HepG2 (cell line): Measurements from ENCODE around the gene RNGTT. TPM values are rescaled to one million over a fixed set of nuclear protein-coding genes. Genes with fewer than 3 reads are reported as not detected.
A peak's percentile ranks its signal among the peaks of the same experiment; 100 is the strongest.

Experiments used
- ATAC-seq: fragments of 200-7000 bp; cut with Tn5 transposase; 3 replicates; pipeline ENCODE4 v1.9.1; 2020; ENCODE audit warnings: mild to moderate bottlenecking, moderate library complexity
- Bru-seq: library from RNA; stranded (reverse); fragments of 400-500 nt; gene quantifications from one replicate; lab custom pipeline; 2021; lab: Mats Ljungman, UMichigan
- BruChase-seq, 2 experiments: library from RNA; stranded (reverse); fragments of 400-500 nt; gene quantifications; one replicate each; lab custom pipeline; 2021; lab: Mats Ljungman, UMichigan
- BruUV-seq: library from RNA; stranded (reverse); fragments of 400-500 nt; replicated peaks from 2 replicates; lab custom pipeline; 2021; lab: Mats Ljungman, UMichigan
- CTCF ChIA-PET: fragments of 300-600 bp; formaldehyde crosslinking; extraction: SDS; loops from one replicate; lab custom pipeline; 2021; ENCODE audit warnings: low total read pairs, inconsistent platforms, low intra/inter-chr PET ratio; lab: Yijun Ruan, JAX
- POLR2A ChIA-PET: fragments of 350-600 bp; sonication (Branson Sonifier 250); formaldehyde crosslinking; loops from one replicate; lab custom pipeline; 2020; ENCODE audit warnings: antibody characterized with exemption, inconsistent platforms; lab: Yijun Ruan, JAX
- DNase-seq: peaks from one replicate; pipeline ENCODE4 v3.0.0-alpha.2; 2015; ENCODE audit warnings: low spot score
- FAIRE-seq: peaks from 3 replicates; lab custom pipeline; 2011; peaks lifted over from hg19 to GRCh38; lab: Jason Lieb, UNC
- H2AFZ ChIP-seq: one replicate; pipeline ENCODE4 v1.6.1; 2011; ENCODE audit warnings: low read length, inconsistent platforms
- H3K27ac ChIP-seq: fragments of 300-600 bp; 3 replicates; pipeline ENCODE4 v1.8.0; 2011; ENCODE audit warnings: mixed run types, mild to moderate bottlenecking, mixed read lengths, low read length, inconsistent platforms; ENCODE audit not compliant: insufficient read depth; ENCODE audit errors: extremely low read length
- H3K27me3 ChIP-seq, 2 experiments: fragments of 200-600 bp in 1 of 2; 2 replicates in 1 of 2; 3 replicates in 1 of 2; pipeline versions ENCODE4 v1.6.0 to v1.8.0; 2011; ENCODE audit warnings: low read length in 2 of 2, mild to moderate bottlenecking in 2 of 2, moderate library complexity in 2 of 2, inconsistent platforms in 1 of 2; ENCODE audit not compliant: insufficient read depth in 2 of 2, control insufficient read depth in 1 of 2
- H3K36me3 ChIP-seq, 2 experiments: fragments of 200-600 bp in 1 of 2; replicated peaks in 1 of 2; 2 replicates in 1 of 2; 3 replicates in 1 of 2; pipeline versions ENCODE4 v1.5.1 to v1.8.0; 2011; ENCODE audit warnings: low read length in 2 of 2, inconsistent platforms in 1 of 2; ENCODE audit not compliant: insufficient read depth in 2 of 2, control insufficient read depth in 1 of 2
- H3K4me1 ChIP-seq: 2 replicates; pipeline ENCODE4 v1.5.1; 2012; ENCODE audit warnings: low read length, inconsistent platforms; ENCODE audit not compliant: insufficient read depth
- H3K4me2 ChIP-seq: 2 replicates; pipeline ENCODE4 v1.6.0; 2011; ENCODE audit warnings: low read depth, low read length, inconsistent platforms
- H3K4me3 ChIP-seq, 3 experiments: fragments of 200-600 bp in 1 of 3; sonication (generic), shearing (Covaris generic) in 1 of 3; replicated peaks in 1 of 3; 2 replicates each; pipeline ENCODE4 v1.5.1; 2011 to 2016; ENCODE audit warnings: low read length in 3 of 3, inconsistent platforms in 2 of 3, low read depth in 2 of 3, mild to moderate bottlenecking in 2 of 3, control low read depth in 1 of 3, mixed read lengths in 1 of 3; ENCODE audit not compliant: insufficient read depth in 1 of 3
- H3K79me2 ChIP-seq: one replicate; pipeline ENCODE4 v1.6.1; 2011; ENCODE audit warnings: low read length, inconsistent platforms; ENCODE audit not compliant: insufficient read depth
- H3K9ac ChIP-seq: 2 replicates; pipeline ENCODE4 v1.6.0; 2011; ENCODE audit warnings: mild to moderate bottlenecking, low read depth, low read length, inconsistent platforms; ENCODE audit not compliant: insufficient read depth
- H3K9me3 ChIP-seq: 2 replicates; pipeline ENCODE4 v1.5.1; 2012; ENCODE audit warnings: mild to moderate bottlenecking, low read length
- H4K20me1 ChIP-seq: 2 replicates; pipeline ENCODE4 v1.6.0; 2011; ENCODE audit warnings: inconsistent platforms, mild to moderate bottlenecking, low read length, moderate library complexity; ENCODE audit not compliant: insufficient read depth
- CEBPG ChIP-seq: IDR thresholded peaks from 2 replicates; pipeline ENCODE4 v1.6.1; 2016
- GATA4 ChIP-seq: sonication (generic); IDR thresholded peaks from 2 replicates; pipeline ENCODE4 v1.6.1; 2016; ENCODE audit warnings: antibody characterized with exemption, low read depth, borderline replicate concordance
- NFE2L1 ChIP-seq: sonication (generic); formaldehyde crosslinking; IDR thresholded peaks from 2 replicates; pipeline ENCODE4 v1.4.0; 2020; ENCODE audit warnings: missing genetic modification reagents, mild to moderate bottlenecking, borderline replicate concordance
- PCBP2 ChIP-seq: fragments of 200-400 bp; formaldehyde crosslinking; optimal IDR thresholded peaks from 2 replicates; pipeline ENCODE3; 2018; ENCODE audit warnings: low read length, low read depth; ENCODE audit not compliant: poor library complexity, severe bottlenecking
- RFXANK ChIP-seq: IDR thresholded peaks from 2 replicates; pipeline ENCODE4 v1.6.1; 2016
- RXRA ChIP-seq: sonication (generic); formaldehyde crosslinking; IDR thresholded peaks from 2 replicates; pipeline ENCODE4 v1.5.1; 2020; ENCODE audit warnings: missing genetic modification reagents
- SAFB2 ChIP-seq: sonication (generic); formaldehyde crosslinking; IDR thresholded peaks from 2 replicates; pipeline ENCODE4 v1.5.1; 2020; ENCODE audit warnings: missing genetic modification reagents, low read depth, mild to moderate bottlenecking, borderline replicate concordance
- SIN3B ChIP-seq: fragments of 150-350 bp; IDR thresholded peaks from 2 replicates; pipeline ENCODE4 v1.6.1; 2014; ENCODE audit warnings: low read length
- ZNF501 ChIP-seq: sonication (generic); formaldehyde crosslinking; IDR thresholded peaks from 2 replicates; pipeline ENCODE4 v1.5.1; 2020; ENCODE audit warnings: mild to moderate bottlenecking, moderate library complexity, missing genetic modification reagents
- ZNF569 ChIP-seq: sonication (generic); formaldehyde crosslinking; IDR thresholded peaks from 2 replicates; pipeline ENCODE4 v1.5.0; 2020; ENCODE audit warnings: mild to moderate bottlenecking, missing genetic modification reagents, moderate library complexity, borderline replicate concordance
- ZNF746 ChIP-seq: sonication (generic); formaldehyde crosslinking; IDR thresholded peaks from 2 replicates; pipeline ENCODE4 v1.8.0; 2022; ENCODE audit warnings: mild to moderate bottlenecking, missing genetic modification reagents
- ZNF749 ChIP-seq: sonication (generic); formaldehyde crosslinking; IDR thresholded peaks from 2 replicates; pipeline ENCODE4 v1.8.0; 2022; ENCODE audit warnings: mild to moderate bottlenecking, missing genetic modification reagents, moderate library complexity, borderline replicate concordance
- WGBS: methylation state at CpG from one replicate; pipeline ENCODE4 v1.1.6; 2017; ENCODE audit warnings: low lambda C conversion rate; 5-methylcytosine and 5-hydroxymethylcytosine counted together
- in situ Hi-C: cut with HindIII; loops from 2 replicates; pipeline ENCODE4 v1.10.0; 2017; ENCODE audit warnings: low pct_unique_long_range_greater_than_20kb; ENCODE audit not compliant: extremely low pct_ligation_motif_present
- intact Hi-C: fragments of 100-400 bp; cut with micrococcal nuclease; formaldehyde crosslinking; loops from one replicate; pipeline ENCODE4 v1.10.0; 2022; ENCODE audit not compliant: unreplicated experiment
- long read RNA-seq, 2 experiments: library from RNA in 1 of 2; library from polyadenylated mRNA in 1 of 2; stranded (forward) in 1 of 2; unstranded in 1 of 2; transcript quantifications; one replicate each; pipeline ENCODE4 v2.0.0, GENCODE V29; 2019 to 2022
- polyA minus RNA-seq, 3 experiments: library from RNA; depleted of rRNA, polyadenylated mRNA; stranded (reverse); fragments of >200 nt; gene quantifications; 2 replicates each; pipeline ENCODE4 v1.2.3, GENCODE V29; 2011; ENCODE audit warnings: low replicate concordance in 1 of 3
- polyA plus RNA-seq, 8 experiments: library from polyadenylated mRNA; depleted of rRNA in 3 of 8; stranded (reverse) in 7 of 8; unstranded in 1 of 8; fragments of >200 nt; fragmentation: Illumina TruSeq in 4 of 8; extraction: Trizol in 4 of 8; gene quantifications; 2 replicates each; pipeline versions ENCODE4 v1.2.1 to v1.2.3, GENCODE V29; 2011 to 2016; ENCODE audit warnings: low read depth in 4 of 8, missing spikeins in 1 of 8, mixed read lengths in 1 of 8; ENCODE audit not compliant: insufficient read depth in 1 of 8
- total RNA-seq, 5 experiments: library from RNA; depleted of rRNA; stranded (reverse); fragments of >200 nt; fragmentation: Illumina TruSeq; extraction: Trizol; gene quantifications; 2 replicates each; pipeline ENCODE4 v1.2.3, GENCODE V29; 2016; ENCODE audit warnings: low read depth in 1 of 5
- TF ChIP-seq, protein P1 (sequence below): IDR thresholded peaks from 2 replicates; pipeline ENCODE4 v1.6.1; 2016; ENCODE audit warnings: mild to moderate bottlenecking, missing biosample characterization, missing genetic modification reagents
- TF ChIP-seq, protein P2 (sequence below): sonication (generic); formaldehyde crosslinking; IDR thresholded peaks from 2 replicates; pipeline ENCODE4 v1.5.1; 2020; ENCODE audit warnings: mild to moderate bottlenecking, missing genetic modification reagents

RNGTT gene
- total RNA-seq (2016; rRNA removed; fragmentation: Illumina TruSeq; extraction: Trizol) (22.6 and 27.8 TPM in 2 replicates), polyA plus RNA-seq (2011; rRNA removed) (5.6 and 6.0 TPM in 2 replicates), polyA minus RNA-seq (2011; rRNA and poly(A)+ RNA removed; ENCODE audit: low replicate concordance) (5.2 and 6.4 TPM in 2 replicates), Bru-seq, nascent RNA (percentile 81 among the genes with signal in this experiment), BruChase-seq, experiment 1, labeled RNA remaining after a 6-hour chase (percentile 66 among the genes with signal in this experiment), BruChase-seq, experiment 2, labeled RNA remaining after a 2-hour chase (percentile 69 among the genes with signal in this experiment)
- 9.6 and 10.9 TPM in 2 replicates for total RNA-seq (2016; cell fraction: cytosol; rRNA removed; fragmentation: Illumina TruSeq; extraction: Trizol; ENCODE audit: low read depth)
- 22.5 and 29.5 TPM in 2 replicates for total RNA-seq (2016; cell fraction: insoluble cytoplasmic fraction; rRNA removed; fragmentation: Illumina TruSeq; extraction: Trizol)
- 7.0 and 7.3 TPM in 2 replicates for total RNA-seq (2016; cell fraction: membrane; rRNA removed; fragmentation: Illumina TruSeq; extraction: Trizol)
- total RNA-seq (2016; cell fraction: nucleus; rRNA removed; fragmentation: Illumina TruSeq; extraction: Trizol), result 33.0 and 33.7 TPM in 2 replicates
- 2.5 and 3.9 TPM in 2 replicates for polyA plus RNA-seq (2011; cell fraction: cytosol; rRNA removed)
- 7.0 and 7.7 TPM in 2 replicates for polyA plus RNA-seq (2011; cell fraction: nucleus; rRNA removed)
- polyA plus RNA-seq (2012), result 9.8 and 10.1 TPM in 2 replicates
- polyA plus RNA-seq (2016; cell fraction: cytosol; fragmentation: Illumina TruSeq; extraction: Trizol; ENCODE audit: low read depth), result 0.67 and 0.70 TPM in 2 replicates
- 19.1 and 21.4 TPM in 2 replicates for polyA plus RNA-seq (2016; cell fraction: insoluble cytoplasmic fraction; fragmentation: Illumina TruSeq; extraction: Trizol; ENCODE audit: low read depth)
- polyA plus RNA-seq (2016; cell fraction: membrane; fragmentation: Illumina TruSeq; extraction: Trizol; ENCODE audit: low read depth), result 2.3 and 2.4 TPM in 2 replicates
- polyA plus RNA-seq (2016; cell fraction: nucleus; fragmentation: Illumina TruSeq; extraction: Trizol; ENCODE audit: insufficient read depth, low read depth), result 11.7 and 13.7 TPM in 2 replicates
- 7.4 and 8.7 TPM in 2 replicates for polyA minus RNA-seq (2011; cell fraction: cytosol; rRNA and poly(A)+ RNA removed)
- polyA minus RNA-seq (2011; cell fraction: nucleus; rRNA and poly(A)+ RNA removed), result 34.9 and 46.0 TPM in 2 replicates
- long read RNA-seq, experiment 1, full-length matches to known transcripts, result 6 of 10 reads
- long read RNA-seq, experiment 1, partial matches to known transcripts, result 3 of 10 reads
- long read RNA-seq, experiment 1, other reads (novel, unspliced or antisense), result 1 of 10 reads
- long read RNA-seq, experiment 2, full-length matches to known transcripts, result 1 of 20 reads
- long read RNA-seq, experiment 2, partial matches to known transcripts, result 0 of 20 reads
- long read RNA-seq, experiment 2, other reads (novel, unspliced or antisense), result 19 of 20 reads

DNA sequence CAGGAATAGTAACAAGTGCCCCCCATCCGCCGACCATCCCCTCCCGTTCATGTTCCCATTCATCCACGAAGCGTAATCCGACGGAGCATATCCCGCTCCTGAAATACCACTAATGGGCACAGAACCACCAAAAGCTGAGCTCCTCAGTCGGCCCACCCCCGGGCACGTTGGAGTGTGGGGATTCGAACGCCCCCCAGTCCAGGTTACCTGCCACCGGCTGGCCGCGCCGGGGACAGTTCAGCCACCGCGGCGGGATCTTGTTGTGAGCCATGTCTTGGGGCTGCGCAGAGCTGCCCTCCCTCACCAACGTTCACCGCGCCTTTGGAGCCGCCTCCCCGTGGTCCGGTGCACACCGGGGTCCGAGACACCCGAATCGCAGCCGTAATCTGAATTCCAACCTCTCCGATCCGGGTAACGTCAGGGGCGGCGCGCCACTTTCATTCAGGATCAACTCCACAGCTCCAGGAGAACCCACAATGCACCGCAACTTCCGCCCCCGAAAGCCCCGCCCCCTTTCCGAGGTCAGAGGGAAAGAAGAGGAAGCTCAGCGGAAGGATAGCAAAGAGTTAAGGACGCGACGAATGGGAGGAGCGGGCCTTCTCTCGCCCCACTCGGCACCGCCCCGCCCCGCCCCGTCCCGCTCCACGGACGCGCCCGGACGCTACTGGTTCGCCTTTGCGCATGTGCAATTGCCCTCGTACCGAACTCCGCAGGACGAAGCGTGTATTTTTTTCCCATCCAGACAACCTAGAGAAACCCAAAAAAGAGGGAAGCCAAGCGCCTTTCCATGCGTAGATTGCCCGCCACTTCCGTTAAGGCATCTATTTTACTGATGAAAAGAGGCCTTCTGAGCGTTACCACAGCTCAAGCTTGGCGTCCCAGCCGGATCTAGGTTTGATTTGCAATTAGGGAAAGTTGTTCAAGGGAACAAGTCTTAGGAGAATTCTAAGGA, at the start of gene RNGTT:
RNGTT (minus strand) TSS at position 480 of the 952 bp plus-strand sequence; CDS start at position 271, 209 bp downstream.
- peak within 1 kb of the TSS; percentile 86 to 93 (median 90) for H3K4me3 ChIP-seq
- ATAC-seq, result peak; percentile 96
- POLR2A ChIA-PET, result interaction anchor here (0.6 to 1.7 kb wide), 11 partner anchors 10 to 1164 kb away, joined by 3 to 19 read pairs (median 3); partner anchors contain the start of genes PM20D2, PNRC1 and UBE2J1
- peak within 1 kb of the TSS; percentile 82 for H3K4me2 ChIP-seq
- H3K9me3 ChIP-seq, result no peaks in the 10 kb centered on the region
- CTCF ChIA-PET, result no interaction called here
- peaks cover 72% of the 10 kb centered on the region for H3K4me1 ChIP-seq
- no peaks in the 10 kb centered on the region; a peak in 1 of 5 replicates for H3K27me3 ChIP-seq
- peak; percentile 97 for DNase-seq
- in situ Hi-C loops, result no loop called here
- under 1% methylated on average over 45 of the region's 74 CpGs for WGBS
- TSS peak; percentile 63 for BruUV-seq
- peaks cover 57% of the 10 kb centered on the region for H3K79me2 ChIP-seq
- peak within 1 kb of the TSS; percentile 84 for H3K27ac ChIP-seq
- H3K36me3 ChIP-seq, result peaks cover 0 to 2% of the 10 kb centered on the region in 2 experiments; a peak in 1 of 5 replicates
- intact Hi-C loops, result no loop called here
- peak within 1 kb of the TSS; percentile 93 for H3K9ac ChIP-seq
- peak; percentile 51 for FAIRE-seq
- peak within 1 kb of the TSS; percentile 89 for H2AFZ ChIP-seq
- no peaks in the 10 kb centered on the region for H4K20me1 ChIP-seq
- TF ChIP-seq RXRA (peak; percentile 53; the same call in 1 of the 2 replicates), PCBP2 (no peak), RFXANK (CRISPR knock-in tag) (no peak), GATA4 (peak; percentile 54; the same call in 1 of the 2 replicates), CEBPG (CRISPR knock-in tag) (peak; percentile 3; the same call in 1 of the 2 replicates), ZNF501 (peak; percentile 92), ZNF569 (CRISPR knock-in tag) (no peak), SIN3B (no peak), ZNF749 (CRISPR knock-in tag) (0 out of 2 replicates have a peak, but pooled peaks have one; percentile 71), SAFB2 (CRISPR knock-in tag) (no peak), NFE2L1 (CRISPR knock-in tag) (no peak), ZNF746 (no peak; the same call in 1 of the 2 replicates)
- TF ChIP-seq, protein P1, sequence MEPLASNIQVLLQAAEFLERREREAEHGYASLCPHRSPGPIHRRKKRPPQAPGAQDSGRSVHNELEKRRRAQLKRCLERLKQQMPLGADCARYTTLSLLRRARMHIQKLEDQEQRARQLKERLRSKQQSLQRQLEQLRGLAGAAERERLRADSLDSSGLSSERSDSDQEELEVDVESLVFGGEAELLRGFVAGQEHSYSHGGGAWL, result no peak
- TF ChIP-seq, protein P2, sequence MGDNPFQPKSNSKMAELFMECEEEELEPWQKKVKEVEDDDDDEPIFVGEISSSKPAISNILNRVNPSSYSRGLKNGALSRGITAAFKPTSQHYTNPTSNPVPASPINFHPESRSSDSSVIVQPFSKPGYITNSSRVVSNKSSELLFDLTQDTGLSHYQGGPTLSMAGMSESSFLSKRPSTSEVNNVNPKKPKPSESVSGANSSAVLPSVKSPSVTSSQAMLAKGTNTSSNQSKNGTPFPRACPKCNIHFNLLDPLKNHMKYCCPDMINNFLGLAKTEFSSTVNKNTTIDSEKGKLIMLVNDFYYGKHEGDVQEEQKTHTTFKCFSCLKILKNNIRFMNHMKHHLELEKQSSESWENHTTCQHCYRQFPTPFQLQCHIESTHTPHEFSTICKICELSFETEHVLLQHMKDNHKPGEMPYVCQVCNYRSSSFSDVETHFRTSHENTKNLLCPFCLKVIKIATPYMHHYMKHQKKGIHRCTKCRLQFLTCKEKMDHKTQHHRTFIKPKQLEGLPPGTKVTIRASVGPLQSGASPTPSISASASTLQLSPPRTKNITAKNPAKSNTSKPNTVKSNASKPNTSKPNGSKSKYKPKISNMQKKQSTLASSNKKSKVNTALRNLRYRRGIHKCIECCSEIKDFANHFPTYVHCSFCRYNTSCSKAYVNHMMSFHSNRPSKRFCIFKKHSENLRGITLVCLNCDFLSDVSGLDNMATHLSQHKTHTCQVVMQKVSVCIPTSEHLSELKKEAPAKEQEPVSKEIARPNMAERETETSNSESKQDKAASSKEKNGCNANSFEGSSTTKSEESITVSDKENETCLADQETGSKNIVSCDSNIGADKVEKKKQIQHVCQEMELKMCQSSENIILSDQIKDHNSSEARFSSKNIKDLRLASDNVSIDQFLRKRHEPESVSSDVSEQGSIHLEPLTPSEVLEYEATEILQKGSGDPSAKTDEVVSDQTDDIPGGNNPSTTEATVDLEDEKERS (CRISPR knock-in tag), result no peak
